Small intestine (tissue), 7 donors: ENCODE data around the gene TGFBR3L. TPM values are rescaled to one million over a fixed set of nuclear protein-coding genes. Genes with fewer than 3 reads are reported as not detected.
"Not testable (repeated sequence)": the region's sequence is repeated elsewhere in the genome, so short reads cannot be mapped to it uniquely, and the experiment has no call there.

ENCODE experiments used
- DNase-seq, 2 donors: peaks; one replicate each; pipeline versions ENCODE4 v3.0.0 to v3.0.0-alpha.2; 2013
- FAIRE-seq: peaks from 2 replicates; lab custom pipeline; 2012; peaks lifted over from hg19 to GRCh38; lab: Jason Lieb, UNC
- H3K27ac ChIP-seq, 3 donors: one replicate each; pipeline ENCODE4 v1.5.1; 2013; ENCODE audit warnings: low read length in 2 of 3, mild to moderate bottlenecking in 2 of 3, control low read depth in 1 of 3, inconsistent platforms in 1 of 3, low read depth in 1 of 3, moderate library complexity in 1 of 3
- H3K27me3 ChIP-seq, 3 donors: one replicate each; pipeline ENCODE4 v1.6.1; 2013; ENCODE audit warnings: low read length in 3 of 3, inconsistent platforms in 1 of 3; ENCODE audit not compliant: control insufficient read depth in 3 of 3, insufficient read depth in 3 of 3
- H3K36me3 ChIP-seq, 3 donors: one replicate each; pipeline ENCODE4 v1.6.1; 2013; ENCODE audit warnings: low read length in 3 of 3, inconsistent platforms in 1 of 3, low read depth in 1 of 3, mild to moderate bottlenecking in 1 of 3, moderate library complexity in 1 of 3; ENCODE audit not compliant: control insufficient read depth in 3 of 3, insufficient read depth in 2 of 3
- H3K4me1 ChIP-seq, 3 donors: one replicate each; pipeline ENCODE4 v1.6.1; 2013; ENCODE audit warnings: low read length in 2 of 3, inconsistent platforms in 1 of 3, low read depth in 1 of 3, mild to moderate bottlenecking in 1 of 3, moderate library complexity in 1 of 3; ENCODE audit not compliant: control insufficient read depth in 3 of 3, insufficient read depth in 2 of 3
- H3K4me3 ChIP-seq, 3 donors: one replicate each; pipeline ENCODE4 v1.5.1; 2013; ENCODE audit warnings: low read length in 3 of 3, control low read depth in 1 of 3, inconsistent platforms in 1 of 3, low read depth in 1 of 3, mild to moderate bottlenecking in 1 of 3, moderate library complexity in 1 of 3
- H3K9me3 ChIP-seq, 2 donors: one replicate each; pipeline ENCODE4 v1.6.1; 2013; ENCODE audit warnings: low read depth in 1 of 2, low read length in 1 of 2; ENCODE audit not compliant: control insufficient read depth in 2 of 2, insufficient read depth in 1 of 2
- whole genome bisulfite sequencing, 3 donors: extraction: QIAGEN DNeasy Blood & Tissue Kit; methylation state at CpG; one replicate each; pipeline ENCODE4 v1.1.7; 2013; 5-methylcytosine and 5-hydroxymethylcytosine counted together
- polyA plus RNA-seq, 4 donors: library from polyadenylated mRNA; stranded (reverse) in 3 of 4; unstranded in 1 of 4; fragments of 200-250 nt in 3 of 4; fragments of 120-200 nt in 1 of 4; gene quantifications; one replicate each; pipeline versions ENCODE4 v1.2.1 to v1.2.3, GENCODE V29; 2013
- donor health status: healthy with polysubstance abuse.
- donor health status: control.
- donor health status: control.
- donor health status: Bipolar disorder and iron deficiency.
- donor health status: healthy.

TGFBR3L gene
- polyA plus RNA-seq, 4 donors = 0.21 to 1.4 TPM; not detected in 2

GRCh38 chr19:7928741-7929701 lies 14.4 kb downstream of the TGFBR3L start:
- H3K27me3 ChIP-seq = no peaks in the 10 kb centered on the region
- H3K36me3 ChIP-seq = peaks cover 2 to 72% (median 23%) of the 10 kb centered on the region in 3 donors
- FAIRE-seq (no peak), DNase-seq (peak in 1 of 2 donors; percentile 44)
- H3K4me3 ChIP-seq = no peak overlapping the region
- peak overlapping the region in 1 of 3 donors; percentile 76 for H3K27ac ChIP-seq
- no peaks in the 10 kb centered on the region for H3K9me3 ChIP-seq
- WGBS, 3 donors = 64 to 71% (median 67%) methylated on average over 24 of the region's 24 CpGs
- H3K4me1 ChIP-seq = peaks cover 0 to 10% (median 0%) of the 10 kb centered on the region in 3 donors

- peaks cover 5 to 82% (median 26%) of the 10 kb centered on the region in 3 donors for H3K36me3 ChIP-seq
- H3K4me3 ChIP-seq, DNase-seq, H3K9me3 ChIP-seq, H3K27ac ChIP-seq, H3K27me3 ChIP-seq, FAIRE-seq, H3K4me1 ChIP-seq: not testable (repeated sequence)
- 75 to 78% (median 78%) methylated on average over 8 to 11 of the region's 11 CpGs for WGBS, 3 donors
Observed at GRCh38 chr19:7930030-7930429, 15.4 kb downstream of the TGFBR3L start.

GRCh38 chr19:7930765-7931164 lies 16.1 kb downstream of the TGFBR3L start:
- Histone ChIP-seq H3K4me3 (no peak overlapping the region), H3K27ac (no peak overlapping the region), H3K4me1 (peaks cover 0 to 7% (median 0%) of the 10 kb centered on the region in 3 donors), H3K9me3 (no peaks in the 10 kb centered on the region), H3K27me3 (no peaks in the 10 kb centered on the region), H3K36me3 (peaks cover 5 to 89% (median 30%) of the 10 kb centered on the region in 3 donors)
- 84 to 94% (median 87%) methylated on average over 7 of the region's 7 CpGs for WGBS, 3 donors
- DNase-seq (no peak), FAIRE-seq (no peak)

- Histone ChIP-seq H3K4me3 (no peak overlapping the region), H3K36me3 (peaks cover 5 to 96% (median 31%) of the 10 kb centered on the region in 3 donors), H3K27ac (no peak overlapping the region), H3K9me3 (no peaks in the 10 kb centered on the region), H3K4me1 (peaks cover 0 to 3% (median 0%) of the 10 kb centered on the region in 3 donors), H3K27me3 (no peaks in the 10 kb centered on the region)
- no peak for DNase-seq
- WGBS, 3 donors = 89 to 98% (median 95%) methylated on average over 31 to 36 of the region's 36 CpGs
- FAIRE-seq = no peak
Observed at GRCh38 chr19:7931221-7932061, 16.8 kb downstream of the TGFBR3L start.

- Histone ChIP-seq H3K4me1 (no peaks in the 10 kb centered on the region), H3K36me3 (peaks cover 5 to 96% (median 33%) of the 10 kb centered on the region in 3 donors), H3K9me3 (no peaks in the 10 kb centered on the region), H3K27me3 (no peaks in the 10 kb centered on the region), H3K27ac (no peak overlapping the region), H3K4me3 (peak overlapping the region in 1 of 3 donors; percentile 3)
- WGBS, 3 donors = 90 to 91% (median 91%) methylated on average over 30 to 32 of the region's 32 CpGs
- no peak for DNase-seq
- FAIRE-seq = no peak
Observed at GRCh38 chr19:7932276-7932929, 17.8 kb downstream of the TGFBR3L start.

GRCh38 chr19:7932930-7933300 lies 18.3 kb downstream of the TGFBR3L start:
- FAIRE-seq = no peak
- 89 to 98% (median 93%) methylated on average over 10 of the region's 10 CpGs for WGBS, 3 donors
- peaks cover 5 to 96% (median 35%) of the 10 kb centered on the region in 3 donors for H3K36me3 ChIP-seq
- H3K27me3 ChIP-seq = no peaks in the 10 kb centered on the region
- no peaks in the 10 kb centered on the region for H3K9me3 ChIP-seq
- no peak overlapping the region for H3K27ac ChIP-seq
- H3K4me3 ChIP-seq = no peak overlapping the region
- no peak for DNase-seq
- H3K4me1 ChIP-seq = no peaks in the 10 kb centered on the region

- H3K4me3 ChIP-seq = no peak overlapping the region
- no peaks in the 10 kb centered on the region for H3K4me1 ChIP-seq
- 85 to 92% (median 86%) methylated on average over 14 of the region's 14 CpGs for WGBS, 3 donors
- no peaks in the 10 kb centered on the region for H3K9me3 ChIP-seq
- no peak overlapping the region for H3K27ac ChIP-seq
- FAIRE-seq (no peak), DNase-seq (no peak)
- peaks cover 5 to 93% (median 35%) of the 10 kb centered on the region in 3 donors for H3K36me3 ChIP-seq
- H3K27me3 ChIP-seq = no peaks in the 10 kb centered on the region
Observed at GRCh38 chr19:7933411-7933810, 18.8 kb downstream of the TGFBR3L start.
